Osteoblast (primary cell): ENCODE data around the gene STK32C. TPM values are rescaled to one million over a fixed set of nuclear protein-coding genes. Genes with fewer than 3 reads are reported as not detected.

Experiments used
- DNase-seq: peaks from one replicate; pipeline ENCODE4 v3.0.0; 2011; ENCODE audit warnings: low spot score, mixed read lengths; ENCODE audit not compliant: insufficient read length; ENCODE audit errors: missing footprints
- H2AFZ ChIP-seq: 2 replicates; pipeline ENCODE4 v1.6.0; 2011; ENCODE audit warnings: mild to moderate bottlenecking, low read length
- H3K27ac ChIP-seq: 2 replicates; pipeline ENCODE4 v1.5.1; 2011; ENCODE audit warnings: mild to moderate bottlenecking, low read depth, low read length, moderate library complexity
- H3K27me3 ChIP-seq: 2 replicates; pipeline ENCODE4 v1.6.0; 2012; ENCODE audit warnings: mild to moderate bottlenecking, control low read depth, inconsistent platforms, low read length, moderate library complexity; ENCODE audit not compliant: insufficient read depth
- H3K36me3 ChIP-seq: 2 replicates; pipeline ENCODE4 v1.5.1; 2011; ENCODE audit warnings: mild to moderate bottlenecking, low read length, control low read depth, moderate library complexity; ENCODE audit not compliant: insufficient read depth
- H3K4me1 ChIP-seq: 2 replicates; pipeline ENCODE4 v1.5.1; 2011; ENCODE audit warnings: mild to moderate bottlenecking, low read length, control low read depth, moderate library complexity; ENCODE audit not compliant: insufficient read depth
- H3K4me2 ChIP-seq: 2 replicates; pipeline ENCODE4 v1.6.0; 2011; ENCODE audit warnings: mild to moderate bottlenecking, low read length; ENCODE audit not compliant: insufficient read depth
- H3K4me3 ChIP-seq: fragments of 200-600 bp; sonication (generic); 3 replicates; pipeline ENCODE4 v1.5.1; 2012; ENCODE audit warnings: mild to moderate bottlenecking, low read length, inconsistent platforms; ENCODE audit not compliant: insufficient read depth
- H3K79me2 ChIP-seq: 2 replicates; pipeline ENCODE4 v1.6.0; 2012; ENCODE audit warnings: mild to moderate bottlenecking, low read length, control low read depth, inconsistent platforms; ENCODE audit not compliant: insufficient read depth
- H3K9me3 ChIP-seq: 2 replicates; pipeline ENCODE4 v1.5.1; 2011; ENCODE audit warnings: low read depth, low read length, control low read depth
- H4K20me1 ChIP-seq: 2 replicates; pipeline ENCODE4 v1.6.0; 2012; ENCODE audit warnings: mild to moderate bottlenecking, low read length, control low read depth; ENCODE audit not compliant: insufficient read depth
- CTCF ChIP-seq: IDR thresholded peaks from 2 replicates; pipeline ENCODE4 v1.5.1; 2011; ENCODE audit warnings: mild to moderate bottlenecking, low read depth, low read length, moderate library complexity; ENCODE audit errors: extremely low read depth
- total RNA-seq: library from RNA; depleted of rRNA; stranded (reverse); fragments of >200 nt; gene quantifications from 2 replicates; pipeline ENCODE4 v1.2.3, GENCODE V29; 2012

STK32C gene
- total RNA-seq, 1 donor = 14.5 TPM

- Histone ChIP-seq H3K27ac (no peak overlapping the region), H3K4me1 (no peaks in the 10 kb centered on the region), H2AFZ (no peak overlapping the region), H3K4me2 (no peak overlapping the region), H3K79me2 (no peaks in the 10 kb centered on the region), H4K20me1 (no peaks in the 10 kb centered on the region), H3K27me3 (no peaks in the 10 kb centered on the region), H3K9me3 (no peaks in the 10 kb centered on the region), H3K4me3 (no peak overlapping the region), H3K36me3 (no peaks in the 10 kb centered on the region)
- peak; percentile 98 for DNase-seq
- no peak for TF ChIP-seq CTCF
Observed at GRCh38 chr10:132209130-132209529, 98.6 kb downstream of the STK32C start.

- H4K20me1 ChIP-seq = no peaks in the 10 kb centered on the region
- no peak overlapping the region for H3K27ac ChIP-seq
- TF ChIP-seq CTCF = no peak
- no peaks in the 10 kb centered on the region for H3K27me3 ChIP-seq
- no peaks in the 10 kb centered on the region for H3K4me1 ChIP-seq
- no peak overlapping the region for H3K4me2 ChIP-seq
- H3K9me3 ChIP-seq = no peaks in the 10 kb centered on the region
- no peak overlapping the region for H3K4me3 ChIP-seq
- H3K79me2 ChIP-seq = no peaks in the 10 kb centered on the region
- H2AFZ ChIP-seq = no peak overlapping the region
- H3K36me3 ChIP-seq = no peaks in the 10 kb centered on the region
- peak; percentile 91 for DNase-seq
Observed at GRCh38 chr10:132208462-132209050, 99.2 kb downstream of the STK32C start.

GRCh38 chr10:132207536-132208461, 100.0 kb downstream of the STK32C start:
- Histone ChIP-seq H3K36me3 (no peaks in the 10 kb centered on the region), H3K4me3 (no peak overlapping the region), H3K27ac (no peak overlapping the region), H3K79me2 (no peaks in the 10 kb centered on the region), H3K27me3 (no peaks in the 10 kb centered on the region), H4K20me1 (no peaks in the 10 kb centered on the region), H3K9me3 (no peaks in the 10 kb centered on the region), H3K4me2 (no peak overlapping the region), H2AFZ (no peak overlapping the region), H3K4me1 (no peaks in the 10 kb centered on the region)
- peak; percentile 84 for DNase-seq
- TF ChIP-seq CTCF = no peak
